ENCODE data around the gene CNOT11. TPM values are rescaled to one million over a fixed set of nuclear protein-coding genes. Genes with fewer than 3 reads are reported as not detected.
"Not testable (repeated sequence)": the region's sequence is repeated elsewhere in the genome, so short reads cannot be mapped to it uniquely, and the experiment has no call there.

The CNOT11 gene
- 10 to 100 TPM; 50.6 to 55.5 TPM for total RNA-seq
- long read RNA-seq, transcript CNOT11-201 (7 exons, 2,599 nt), result major isoform, 197 of 217 reads
- long read RNA-seq, partial matches to known transcripts, result 8 of 217 reads
- long read RNA-seq, other reads (novel, unspliced or antisense), result 12 of 217 reads

DNA sequence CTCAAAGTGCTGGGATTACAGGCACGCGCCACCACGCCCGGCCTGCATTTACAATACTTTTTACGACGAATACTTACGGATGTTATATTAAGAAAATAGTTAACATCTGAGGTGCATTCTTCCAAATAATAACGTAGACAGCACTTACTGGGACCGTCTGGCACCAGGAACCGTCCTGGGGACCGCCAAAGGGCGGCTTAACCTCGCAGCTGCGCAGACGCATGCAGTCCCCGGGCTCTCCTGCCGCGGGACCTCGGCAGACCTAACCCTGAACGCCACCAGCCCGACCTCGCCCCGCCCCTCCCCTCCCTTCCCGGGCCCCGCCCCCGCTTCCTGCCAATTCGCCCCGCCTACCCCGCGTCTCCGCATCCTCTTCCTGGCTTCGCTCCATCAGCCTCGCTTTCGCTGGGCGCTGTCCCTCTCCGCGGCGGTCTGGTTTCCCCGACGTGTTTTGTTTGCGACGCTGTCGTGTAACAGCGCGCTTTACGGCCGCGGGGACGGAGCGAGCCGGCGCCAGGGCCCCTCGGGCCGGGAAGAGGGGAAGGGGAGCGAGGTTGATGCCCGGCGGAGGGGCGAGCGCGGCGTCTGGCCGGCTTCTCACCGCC lies at the start of gene CNOT11:
Gene CNOT11 (plus strand): TSS at position 479 of the 605 bp plus-strand sequence. CDS start 79 bp downstream, at position 558.
- ATAC-seq (peak; percentile 81), DNase-seq (peak; percentile 99 to 100)
- intact Hi-C loops (cut with DNase I, micrococcal nuclease), result no loop called here

DNA sequence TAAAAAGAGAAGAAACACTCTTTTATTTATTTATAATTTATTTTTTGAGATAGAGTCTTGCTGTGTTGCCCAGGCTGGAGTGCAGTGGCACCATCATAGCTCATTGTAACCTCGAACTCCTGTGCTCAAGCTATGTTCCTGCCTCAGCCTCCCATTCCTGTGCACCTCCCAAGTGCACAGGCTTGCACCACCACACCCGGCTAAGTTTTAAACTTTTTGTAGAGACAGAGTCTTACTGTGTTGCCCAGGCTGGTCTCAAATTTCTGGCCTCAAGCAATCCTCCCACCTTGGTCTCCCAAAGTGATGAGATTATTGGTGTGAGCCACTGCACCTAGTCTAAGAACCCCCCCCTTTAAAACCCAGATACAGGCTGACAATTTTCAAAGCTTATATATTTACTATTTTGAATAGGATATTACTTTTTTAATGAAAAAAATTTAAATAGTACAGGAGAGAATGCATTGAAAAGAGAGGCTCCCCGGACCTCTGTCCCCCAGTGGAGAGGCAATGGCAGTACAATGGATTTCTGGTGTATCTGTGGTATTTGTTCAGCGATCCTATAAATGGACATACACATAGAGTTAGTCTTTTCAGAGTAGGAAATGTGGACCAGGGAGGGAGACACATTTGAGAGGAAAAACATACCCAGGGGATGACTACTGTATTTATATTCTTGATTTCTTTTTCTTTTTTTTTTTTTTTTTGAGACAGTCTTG lies 48.1 kb upstream of the CNOT11 start:
- DNase-seq (no peak), ATAC-seq (no peak)
- intact Hi-C loops (cut with DNase I, micrococcal nuclease), result loop anchor here in 1 of 2 donors (5.0 kb wide), 1 partner anchor 192 kb away; no protein-coding TSS in a partner anchor

DNA sequence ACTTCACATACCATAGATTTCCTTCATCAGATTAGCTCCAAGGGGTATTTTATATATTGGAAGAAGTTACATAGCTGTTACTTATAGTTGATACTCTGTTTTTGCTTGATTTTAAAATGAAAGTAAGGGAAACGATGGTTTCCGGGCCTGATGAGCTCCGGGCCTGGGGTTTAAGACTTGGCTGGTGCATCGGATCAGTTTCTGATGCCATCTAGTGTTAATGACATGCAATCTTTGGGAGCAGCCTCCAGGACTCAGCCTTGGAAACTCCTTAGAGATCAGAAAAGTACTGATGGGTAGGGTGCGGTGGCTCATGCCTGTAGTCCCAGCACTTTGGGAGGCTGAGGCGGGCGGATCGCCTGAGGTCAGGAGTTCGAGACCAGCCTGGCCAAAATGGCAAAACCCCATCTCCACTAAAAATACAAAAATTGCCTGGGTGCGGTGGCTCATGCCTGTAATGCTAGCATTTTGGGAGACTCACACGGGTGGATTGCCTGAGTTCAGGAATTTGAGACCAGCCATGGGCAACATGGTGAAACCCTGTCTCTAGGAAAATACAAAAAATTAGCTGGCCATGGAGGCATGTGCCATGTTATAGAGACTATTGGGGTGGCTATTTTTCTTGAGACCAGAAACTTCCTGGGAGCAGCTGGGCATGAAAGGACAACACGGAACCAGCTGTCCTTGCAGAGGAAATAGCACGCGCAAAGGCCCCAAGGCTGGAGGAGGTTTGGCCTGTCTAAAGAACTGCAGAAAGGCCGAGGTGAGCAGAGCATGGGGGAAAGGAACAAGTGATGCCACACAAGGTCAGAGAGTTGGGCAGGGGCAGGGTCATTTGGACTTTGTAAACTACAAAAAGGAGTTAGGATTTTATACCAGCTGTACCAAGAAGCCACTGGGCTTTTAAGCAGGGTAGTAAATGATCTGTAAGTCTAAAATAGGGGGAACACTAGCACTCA lies 46.9 kb upstream of the CNOT11 start:
- DNase-seq (peak; percentile 39 to 42), ATAC-seq (peak; percentile 96)
- intact Hi-C loops (cut with DNase I, micrococcal nuclease), result loop anchor here in 1 of 2 donors (5.0 kb wide), 1 partner anchor 193 kb away; no protein-coding TSS in a partner anchor

DNA sequence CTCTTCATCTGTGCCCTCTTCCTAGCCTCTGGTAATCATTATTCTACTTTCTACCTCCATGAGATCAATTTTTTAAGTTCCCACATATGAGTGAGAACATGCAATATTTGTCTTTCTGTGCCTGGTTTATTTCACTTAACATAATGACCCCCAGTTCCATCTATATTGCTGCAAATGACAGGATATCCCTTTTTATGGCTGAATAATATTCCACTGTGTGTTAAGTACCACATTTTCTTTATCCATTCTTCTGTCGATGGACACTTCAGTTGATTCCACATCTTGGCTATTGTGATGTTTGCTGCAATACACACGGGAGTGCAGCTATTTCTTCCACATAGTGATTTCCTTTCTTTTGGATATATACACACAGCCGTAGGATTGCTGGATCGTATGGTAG lies 43.9 kb upstream of the CNOT11 start:
- no peak for ATAC-seq
- intact Hi-C loops (cut with DNase I, micrococcal nuclease), result loop anchor here in 1 of 2 donors (5.0 kb wide), 1 partner anchor 197 kb away; no protein-coding TSS in a partner anchor
- DNase-seq, result no peak

DNA sequence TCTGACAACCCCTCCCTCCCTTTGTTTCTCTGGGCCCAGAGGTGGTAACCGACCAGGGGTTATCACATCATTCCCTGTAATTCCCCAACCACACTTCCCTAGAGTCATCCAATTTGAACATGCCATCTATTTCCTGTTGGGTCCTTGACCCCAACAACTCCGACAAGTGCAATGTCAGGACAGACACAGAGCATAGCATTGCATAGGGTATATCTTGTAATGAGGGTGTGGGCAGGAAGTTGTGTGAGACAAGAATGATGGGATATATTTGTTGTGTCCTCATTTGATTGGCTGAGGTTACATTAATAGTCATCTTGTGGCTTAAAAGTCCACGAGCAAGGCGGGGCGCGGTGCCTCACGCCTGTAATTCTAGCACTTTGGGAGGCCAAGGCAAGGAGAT lies 33.4 kb upstream of the CNOT11 start:
- DNase-seq (no peak), ATAC-seq (peak; percentile 74)
- intact Hi-C loops (cut with DNase I, micrococcal nuclease), result no loop called here

DNA sequence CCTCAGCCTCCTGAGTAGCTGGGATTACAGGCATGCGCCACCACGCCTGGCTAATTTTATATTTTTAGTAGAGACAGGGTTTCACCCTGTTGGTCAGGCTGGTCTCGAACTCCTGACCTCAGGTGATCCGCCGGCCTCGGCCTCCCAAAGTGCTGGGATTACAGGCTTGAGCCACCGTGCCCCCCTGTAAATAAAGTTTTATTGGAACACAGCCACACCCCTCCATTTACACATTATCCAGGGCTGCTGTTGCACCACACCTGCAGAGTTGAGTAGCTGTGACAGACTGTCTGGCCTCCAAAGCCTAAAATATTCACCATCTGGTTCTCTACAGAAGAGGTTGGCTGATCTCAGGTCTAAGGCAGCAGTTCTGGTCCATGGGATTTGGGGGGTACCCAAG lies 32.6 kb upstream of the CNOT11 start:
- peak; percentile 67 for ATAC-seq
- DNase-seq; intact Hi-C loops (cut with DNase I, micrococcal nuclease): not testable (repeated sequence)

DNA sequence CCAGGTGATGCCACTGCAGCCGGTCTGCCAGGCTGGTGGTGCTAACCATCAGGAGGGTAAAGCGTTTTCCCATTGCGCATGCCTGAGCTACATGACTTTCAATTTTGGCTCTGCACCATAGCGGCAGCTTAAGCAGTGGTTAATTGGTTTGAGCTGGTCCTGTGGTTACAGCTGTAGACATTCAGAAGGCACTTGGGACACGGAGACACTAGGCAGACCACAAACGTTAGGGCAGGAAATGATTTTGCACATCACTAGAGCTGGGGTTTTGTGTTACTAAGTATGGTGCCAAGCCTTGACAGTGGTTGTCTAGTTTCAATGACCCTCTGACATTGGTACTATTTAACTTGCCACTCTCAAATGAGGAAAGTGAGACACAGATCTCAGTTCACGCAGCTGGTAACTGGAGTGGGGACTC lies 28.9 kb upstream of the CNOT11 start:
- peak; percentile 16 to 36 for DNase-seq

DNA sequence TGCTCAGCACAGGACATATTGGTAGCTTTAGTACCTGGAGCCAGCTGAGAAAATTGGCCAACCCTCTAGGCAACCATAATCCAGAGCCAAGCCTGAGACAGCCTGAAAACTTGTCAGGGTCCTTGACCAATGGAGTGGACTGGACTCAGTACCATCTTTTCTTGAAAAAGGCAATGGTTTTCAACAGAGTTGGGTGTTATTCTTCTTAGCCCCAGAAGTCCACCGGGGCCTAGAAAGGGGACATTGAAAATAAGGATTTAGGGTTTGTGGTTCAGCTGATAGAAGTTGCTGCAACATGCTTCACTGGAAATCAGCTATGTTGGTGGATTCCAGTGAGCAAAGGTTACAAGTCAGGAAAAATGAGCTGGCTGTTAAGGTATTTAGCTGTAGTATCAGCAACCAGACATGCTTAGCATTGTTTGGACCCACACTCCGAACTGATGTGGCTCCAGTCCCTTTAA lies 22.1 kb upstream of the CNOT11 start:
- DNase-seq, result no peak
- intact Hi-C loops (cut with DNase I, micrococcal nuclease), result no loop called here
- ATAC-seq, result no peak

More for the DNA sequence above, 28.9 kb upstream of the CNOT11 start:
- intact Hi-C loops (cut with DNase I, micrococcal nuclease), result no loop called here
- peak; percentile 24 for ATAC-seq

DNA sequence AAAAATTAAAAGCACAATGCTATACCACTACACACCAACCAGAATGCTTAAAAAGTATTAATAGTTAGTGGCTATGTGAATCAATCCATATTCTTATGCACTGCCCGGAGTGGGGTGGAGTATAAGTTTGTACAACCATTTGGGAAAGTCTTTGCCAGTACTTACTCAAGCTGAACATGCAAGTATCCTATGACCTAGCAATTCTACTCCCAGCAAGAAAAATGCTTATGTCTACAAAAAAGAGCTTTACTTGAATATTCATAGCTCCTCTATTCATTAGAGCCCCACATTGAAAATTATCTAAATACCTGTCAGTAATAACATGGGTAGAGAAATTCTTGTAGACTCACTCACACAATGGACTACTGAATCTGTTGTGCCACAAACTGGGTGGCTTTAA lies 21.4 kb upstream of the CNOT11 start:
- no peak for ATAC-seq

DNA sequence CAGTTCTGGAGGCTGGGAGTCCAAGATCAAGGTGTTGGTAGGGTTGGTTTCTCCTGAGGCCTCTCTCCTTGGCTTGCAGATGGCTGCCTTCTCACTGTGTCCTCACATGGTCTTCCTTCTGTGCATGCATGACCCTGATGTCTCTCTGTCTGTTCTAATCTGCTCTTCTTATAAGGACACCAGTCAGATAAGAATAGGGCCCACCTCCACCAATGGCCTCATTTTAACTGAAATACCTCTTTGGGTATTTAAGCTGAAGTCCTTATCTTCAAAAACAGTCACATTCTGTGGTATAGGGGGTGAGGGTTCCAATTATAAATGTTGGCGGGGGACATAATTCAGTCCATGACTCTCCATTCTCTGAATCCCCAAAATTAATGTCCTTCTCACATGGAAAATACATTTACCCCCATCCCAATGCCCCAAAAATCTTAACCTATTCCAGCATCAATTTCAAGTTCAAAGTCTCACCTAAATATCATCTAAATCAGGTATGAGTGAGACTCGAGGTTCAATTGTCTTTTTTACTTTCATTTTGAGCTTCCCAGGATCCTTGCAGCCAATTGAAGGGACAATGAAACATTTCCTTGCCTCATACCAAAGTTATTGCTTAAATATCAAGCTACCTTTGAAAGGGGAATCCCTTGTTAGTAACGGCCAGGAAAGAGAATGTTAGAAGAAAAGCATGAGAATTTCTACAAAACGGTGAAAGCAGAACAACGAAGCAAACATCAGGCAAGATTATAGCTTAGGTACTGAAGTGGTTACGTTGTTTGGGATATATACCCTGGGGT lies 20.6 kb upstream of the CNOT11 start:
- intact Hi-C loops (cut with DNase I, micrococcal nuclease), result no loop called here
- ATAC-seq, result no peak
- DNase-seq, result no peak

More for the DNA sequence above, 21.4 kb upstream of the CNOT11 start:
- intact Hi-C loops (cut with DNase I, micrococcal nuclease), result no loop called here
- DNase-seq, result no peak

DNA sequence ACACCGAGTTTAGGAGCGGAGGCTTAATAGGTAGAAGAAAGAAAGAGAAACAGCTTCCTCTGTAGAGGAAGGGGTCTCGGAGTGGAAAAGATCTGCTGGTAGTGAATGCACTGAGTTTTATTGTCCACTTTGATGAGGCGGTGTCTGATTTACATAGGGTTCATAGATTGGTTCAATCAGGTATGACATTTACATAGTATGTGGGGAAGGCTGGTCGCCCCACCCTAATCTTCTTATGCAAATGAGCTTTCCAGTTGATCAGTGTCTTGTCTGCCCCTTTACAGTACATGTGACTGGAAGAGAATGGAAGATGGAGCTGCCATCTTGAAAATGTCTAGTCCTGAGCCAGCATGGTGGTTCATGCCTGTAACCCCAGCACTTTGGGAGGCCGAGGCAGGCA lies 19.9 kb upstream of the CNOT11 start:
- no peak for DNase-seq
- ATAC-seq, result no peak
- intact Hi-C loops (cut with DNase I, micrococcal nuclease), result no loop called here

DNA sequence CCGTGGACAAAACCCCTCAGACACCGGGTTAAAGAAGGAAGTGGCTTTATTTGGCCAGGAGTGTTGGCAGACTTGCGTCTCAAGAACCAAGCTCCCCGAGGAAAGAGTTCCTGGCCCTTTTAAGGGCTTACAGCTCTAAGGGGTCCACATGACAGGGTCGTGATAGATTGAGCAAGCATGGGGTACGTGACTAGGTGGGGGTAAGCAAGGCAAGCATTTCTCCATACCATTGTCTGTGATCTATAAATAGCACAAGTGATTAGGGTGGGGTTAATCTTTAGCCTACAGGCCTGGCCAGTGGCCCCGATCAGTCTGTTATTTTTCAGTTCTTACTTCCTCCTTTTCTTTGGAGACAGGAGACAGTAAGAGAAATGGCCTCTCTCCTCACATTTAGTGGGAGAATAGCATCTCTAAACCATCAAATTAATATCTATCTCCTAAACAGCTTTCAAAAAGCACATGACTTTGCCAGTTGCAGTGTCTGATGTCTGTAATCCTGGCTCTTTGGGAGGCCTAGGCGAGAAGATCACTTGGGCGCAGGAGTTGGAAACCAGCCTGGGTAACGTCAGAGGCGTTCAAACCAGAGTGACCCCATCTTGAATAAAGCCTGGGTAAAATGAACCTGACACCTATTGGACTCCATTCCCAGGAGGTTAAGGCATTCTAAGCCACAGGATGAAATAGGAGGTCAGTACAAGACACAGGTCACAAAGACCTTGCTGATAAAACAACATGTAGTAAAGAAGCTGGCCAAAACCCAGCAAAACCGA lies 18.3 kb upstream of the CNOT11 start:
- intact Hi-C loops (cut with DNase I, micrococcal nuclease), result no loop called here
- ATAC-seq, result peak; percentile 72
- DNase-seq, result no peak

DNA sequence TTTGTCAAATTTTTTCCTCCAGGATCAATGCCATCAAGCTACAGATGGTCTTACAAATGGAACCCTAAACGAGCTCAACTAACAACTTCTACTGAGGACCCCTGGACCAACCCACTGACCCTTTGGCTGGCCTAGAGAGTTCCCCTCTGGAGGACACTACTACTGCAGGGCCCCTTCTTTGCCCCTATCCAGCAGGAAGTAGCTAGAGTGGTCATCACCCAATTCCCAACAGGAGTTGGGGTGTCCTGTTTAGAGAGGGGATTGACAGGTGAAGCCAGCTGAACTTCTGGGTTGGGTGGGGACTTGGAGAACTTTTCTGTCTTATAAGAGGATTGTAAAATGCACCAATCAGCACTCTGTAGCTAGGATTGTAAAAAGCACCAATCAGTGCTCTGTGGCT lies 16.7 kb upstream of the CNOT11 start:
- ATAC-seq; DNase-seq; intact Hi-C loops (cut with DNase I, micrococcal nuclease): not testable (repeated sequence)

DNA sequence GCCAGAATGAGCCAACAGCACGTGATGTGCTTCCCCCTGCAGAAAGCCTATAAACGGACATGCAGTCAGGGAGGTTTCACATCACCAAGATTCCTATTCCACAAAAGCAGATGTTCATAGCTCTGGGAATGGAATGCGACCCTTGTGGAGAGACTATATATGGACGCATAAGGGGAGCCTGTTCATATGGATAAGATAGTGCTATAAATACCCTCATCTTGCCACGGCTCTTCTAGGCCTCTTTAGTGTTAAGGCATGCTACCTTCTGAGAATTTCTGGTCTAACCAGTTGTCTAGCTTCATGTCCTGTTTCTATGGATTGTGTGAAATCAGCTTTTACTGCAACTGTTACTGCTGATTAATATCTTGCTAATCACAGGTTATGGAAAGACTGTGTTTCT lies 14.7 kb upstream of the CNOT11 start:
- intact Hi-C loops (cut with DNase I, micrococcal nuclease); DNase-seq: not testable (repeated sequence)

DNA sequence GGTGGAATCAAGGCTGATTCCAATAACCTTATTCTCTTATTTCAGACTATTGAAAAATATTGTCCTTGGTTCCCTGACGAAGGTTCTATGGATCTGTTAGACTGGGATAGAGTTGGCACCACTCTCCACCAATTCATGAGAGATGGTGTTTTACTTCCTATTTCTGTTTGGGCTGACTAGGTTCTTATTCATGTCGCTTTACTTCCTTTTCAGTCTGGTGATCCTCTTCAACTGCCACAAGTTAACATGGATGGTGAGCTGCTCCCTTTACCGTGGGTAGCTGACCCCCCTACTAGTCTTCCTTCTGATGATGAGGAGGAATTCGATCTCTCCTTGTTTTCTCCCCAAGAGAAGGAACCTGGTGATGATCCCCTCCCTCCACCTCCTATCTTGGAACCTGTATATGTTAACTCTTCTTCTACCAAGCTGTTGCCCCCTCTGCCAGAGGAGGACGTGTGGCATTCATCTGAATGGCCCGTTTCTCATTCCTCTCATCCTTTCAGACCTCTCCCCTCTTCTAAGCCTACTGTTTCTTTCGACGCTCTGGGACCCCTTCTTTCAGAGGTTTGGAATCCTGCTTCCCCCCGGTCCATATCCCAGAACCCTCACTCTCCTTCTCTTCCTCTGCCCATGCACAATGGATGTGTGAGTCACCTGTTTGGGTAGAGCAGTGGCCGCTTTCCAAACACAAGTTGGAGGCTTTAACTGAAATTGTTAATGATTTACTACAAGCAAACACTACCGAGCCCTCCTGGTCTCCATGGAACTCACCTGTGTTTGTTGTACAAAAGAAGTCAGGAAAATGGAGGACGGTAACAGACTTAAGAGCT lies 13.5 kb upstream of the CNOT11 start:
- ATAC-seq (peak; percentile 90), DNase-seq (peak; percentile 59 to 80)
- intact Hi-C loops (cut with DNase I, micrococcal nuclease), result no loop called here

More for the DNA sequence above, 14.7 kb upstream of the CNOT11 start:
- not testable (repeated sequence) for ATAC-seq

DNA sequence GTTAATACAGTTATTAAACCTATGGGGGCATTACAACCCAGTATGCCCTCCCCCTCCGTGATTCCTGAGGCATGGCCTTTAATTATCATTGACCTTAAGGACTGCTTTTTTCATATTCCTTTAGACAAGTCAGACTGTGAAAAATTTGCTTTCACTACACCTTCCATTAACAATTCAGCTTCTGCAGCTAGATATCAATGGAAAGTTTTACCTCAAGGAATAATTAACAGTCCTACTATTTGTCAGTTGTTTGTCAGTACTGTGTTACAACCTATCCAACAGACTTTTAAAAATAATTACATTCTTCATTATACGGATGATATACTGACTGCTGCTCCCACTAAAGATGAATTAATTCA lies 12.9 kb upstream of the CNOT11 start:
- intact Hi-C loops (cut with DNase I, micrococcal nuclease); DNase-seq: not testable (repeated sequence)

More for the DNA sequence above, 12.9 kb upstream of the CNOT11 start:
- ATAC-seq, result not testable (repeated sequence)

All from left colon (tissue), 2 donors.